HG02943 (cell line): ENCODE results near the gene SART3.
"Not testable (repeated sequence)": the region's sequence is repeated elsewhere in the genome, so short reads cannot be mapped to it uniquely, and the experiment has no call there.

Experiments
- ATAC-seq: cut with Tn5 transposase; IDR thresholded peaks from one replicate; pipeline ENCODE4 v1.9.1; 2021; ENCODE audit warnings: mild to moderate bottlenecking, low read depth, moderate library complexity; ENCODE audit not compliant: unreplicated experiment

Gene SART3

DNA sequence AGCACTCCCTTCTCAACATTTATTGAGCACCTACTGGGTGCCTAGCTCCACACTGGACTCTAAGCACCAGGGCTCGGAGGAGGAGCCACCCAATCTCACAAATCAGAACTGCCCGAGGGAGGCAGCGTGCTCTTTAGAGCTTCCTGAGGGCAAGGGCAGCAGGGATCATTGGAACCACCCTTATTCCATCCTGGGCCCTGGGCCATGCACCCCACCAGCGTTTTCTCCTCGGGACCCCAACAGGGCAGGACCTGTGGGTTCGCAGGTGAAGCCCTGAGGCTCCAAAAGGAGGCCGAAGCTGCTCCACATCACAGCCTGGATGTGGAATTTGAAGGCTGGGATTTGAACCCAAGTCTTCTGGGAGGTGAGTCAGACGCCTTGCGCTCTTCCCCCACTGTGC, 21.5 kb upstream of the SART3 start:
- ATAC-seq, result no peak

DNA sequence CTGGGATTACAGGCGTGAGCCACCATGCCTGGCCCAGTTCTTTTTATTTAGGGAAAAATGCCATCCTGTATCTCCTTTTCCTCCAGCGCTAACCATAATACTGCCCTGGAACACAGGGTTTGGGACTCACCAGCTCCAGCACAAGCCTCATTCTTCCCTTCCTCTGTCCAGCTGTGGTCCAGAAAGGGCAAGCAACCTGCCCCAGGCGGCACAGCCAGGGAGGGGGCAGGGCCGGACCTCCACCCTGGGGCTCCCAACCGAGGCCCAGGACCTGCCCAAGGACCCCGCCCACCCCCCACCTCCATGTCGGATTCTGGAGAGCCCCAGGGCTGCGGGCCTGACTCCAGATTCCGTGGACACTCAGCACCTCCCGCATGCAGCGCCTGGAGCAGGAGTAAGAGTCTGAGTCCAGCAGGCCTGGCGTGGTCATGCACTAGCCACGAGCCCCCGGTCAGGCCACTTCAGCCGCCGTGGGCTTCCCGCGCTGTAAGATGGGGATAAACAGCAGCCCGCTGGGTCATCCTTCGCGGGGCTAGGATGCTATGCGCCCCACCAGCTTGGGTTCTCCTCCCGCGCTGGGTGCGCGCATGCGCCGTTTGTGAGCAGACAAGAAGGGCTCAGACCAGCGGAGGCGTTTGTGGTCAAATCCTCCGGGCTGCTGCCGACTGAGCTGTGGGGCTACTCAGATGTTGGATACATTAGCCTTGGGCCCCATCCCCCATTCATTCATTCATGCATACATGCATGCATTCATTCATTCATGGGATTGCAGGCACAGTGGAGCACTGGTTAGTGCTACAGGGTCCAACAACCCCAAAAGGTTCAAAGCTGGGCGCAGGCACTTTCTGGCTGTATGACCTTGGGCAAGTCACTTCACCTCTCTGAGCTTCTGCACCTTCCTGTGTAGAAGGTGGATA, 20.6 kb upstream of the SART3 start:
- no peak for ATAC-seq

DNA sequence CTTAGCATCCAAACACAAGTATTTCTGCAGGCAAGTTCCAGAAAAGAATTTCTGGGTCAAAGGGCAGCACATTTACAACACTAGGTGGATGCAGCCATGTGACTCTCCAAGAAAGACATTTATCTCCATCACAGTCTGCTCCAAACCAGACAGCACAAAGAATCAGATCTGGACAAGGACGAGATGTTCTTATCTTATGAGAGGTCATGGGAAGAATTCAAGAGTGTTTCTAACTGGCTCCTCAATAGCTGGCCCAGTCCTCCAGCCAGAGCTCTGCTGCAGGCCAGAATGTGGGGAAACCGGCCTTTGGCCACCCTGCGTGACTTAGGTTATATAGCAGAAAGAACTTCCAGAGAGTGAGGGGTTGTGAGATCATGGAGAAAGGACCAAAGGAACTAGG, 19.6 kb upstream of the SART3 start:
- ATAC-seq, result no peak

DNA sequence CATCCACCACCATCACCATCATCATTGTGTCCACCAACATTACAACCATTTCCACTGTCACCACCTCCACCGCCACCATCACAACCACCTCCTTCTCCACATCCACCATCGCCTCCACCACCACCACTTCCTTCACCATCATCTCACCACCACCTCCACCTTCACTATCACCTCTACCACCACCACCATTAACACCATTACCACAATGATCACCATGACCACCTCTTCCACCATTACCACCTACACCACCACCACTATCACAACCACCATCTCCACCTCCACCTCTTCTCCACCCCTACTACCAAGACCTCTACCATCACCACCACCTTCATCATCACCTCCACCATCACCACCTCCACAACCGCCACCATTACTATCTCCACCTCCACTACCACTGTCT, 17.8 kb upstream of the SART3 start:
- no peak for ATAC-seq

DNA sequence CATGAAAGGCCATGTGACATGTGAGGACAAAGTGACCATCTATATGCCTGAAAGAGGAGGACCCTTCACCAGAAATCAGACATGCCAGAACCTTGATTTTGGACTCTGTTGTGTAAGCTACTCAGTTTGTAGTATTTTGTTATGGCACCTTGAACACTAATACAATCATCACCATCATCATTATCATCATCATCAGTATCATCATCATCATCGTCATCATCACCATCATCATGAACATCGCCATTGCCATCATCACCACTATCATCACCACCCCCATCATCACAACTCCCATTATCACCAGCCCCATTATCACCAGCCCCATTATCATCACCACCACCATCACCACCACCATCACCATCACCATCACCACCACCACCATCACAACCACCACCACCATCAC, 17.3 kb upstream of the SART3 start:
- no peak for ATAC-seq

DNA sequence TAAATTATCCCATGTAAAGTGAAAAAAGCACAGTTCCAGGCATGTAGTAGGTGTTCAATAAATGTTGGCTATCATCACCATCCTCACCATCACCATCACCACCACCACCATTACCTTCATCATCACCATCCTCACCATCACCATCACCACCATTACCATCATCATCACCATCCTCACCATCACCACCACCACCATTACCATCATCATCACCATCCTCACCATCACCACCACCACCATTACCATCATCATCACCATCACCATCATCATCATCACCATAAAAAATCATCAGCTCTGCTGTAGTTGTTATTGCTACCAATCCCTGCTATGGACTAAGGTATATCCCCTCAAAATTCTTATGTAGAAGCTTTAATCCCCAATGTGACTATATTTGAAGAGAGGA, 16.5 kb upstream of the SART3 start:
- no peak for ATAC-seq

DNA sequence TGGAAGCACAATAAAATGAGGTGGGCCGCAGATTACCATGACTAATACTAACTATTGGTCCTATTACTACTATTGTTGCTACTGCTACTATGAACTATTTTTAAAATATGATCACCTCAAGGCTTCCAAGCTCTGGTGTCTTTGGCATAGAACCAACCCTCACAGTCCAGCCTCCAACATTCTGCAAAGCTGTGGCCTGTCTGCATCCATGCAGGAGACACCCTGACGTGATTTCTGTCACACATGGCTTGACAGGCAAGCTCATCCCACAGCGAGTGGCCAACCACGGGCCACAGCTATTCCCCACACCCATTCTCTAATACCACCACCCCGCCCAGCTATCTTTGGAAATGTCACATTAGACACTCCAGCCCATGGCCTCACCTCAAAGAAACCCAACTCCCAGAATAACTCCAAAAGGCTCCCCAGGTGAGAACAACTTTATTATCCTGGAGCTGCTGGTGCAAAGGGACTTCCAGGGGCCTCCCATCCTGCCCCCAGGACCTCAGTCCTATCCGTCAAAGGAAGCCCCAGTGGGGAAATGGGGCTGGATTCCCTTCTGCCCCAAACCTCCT, 15.8 kb upstream of the SART3 start:
- no peak for ATAC-seq

DNA sequence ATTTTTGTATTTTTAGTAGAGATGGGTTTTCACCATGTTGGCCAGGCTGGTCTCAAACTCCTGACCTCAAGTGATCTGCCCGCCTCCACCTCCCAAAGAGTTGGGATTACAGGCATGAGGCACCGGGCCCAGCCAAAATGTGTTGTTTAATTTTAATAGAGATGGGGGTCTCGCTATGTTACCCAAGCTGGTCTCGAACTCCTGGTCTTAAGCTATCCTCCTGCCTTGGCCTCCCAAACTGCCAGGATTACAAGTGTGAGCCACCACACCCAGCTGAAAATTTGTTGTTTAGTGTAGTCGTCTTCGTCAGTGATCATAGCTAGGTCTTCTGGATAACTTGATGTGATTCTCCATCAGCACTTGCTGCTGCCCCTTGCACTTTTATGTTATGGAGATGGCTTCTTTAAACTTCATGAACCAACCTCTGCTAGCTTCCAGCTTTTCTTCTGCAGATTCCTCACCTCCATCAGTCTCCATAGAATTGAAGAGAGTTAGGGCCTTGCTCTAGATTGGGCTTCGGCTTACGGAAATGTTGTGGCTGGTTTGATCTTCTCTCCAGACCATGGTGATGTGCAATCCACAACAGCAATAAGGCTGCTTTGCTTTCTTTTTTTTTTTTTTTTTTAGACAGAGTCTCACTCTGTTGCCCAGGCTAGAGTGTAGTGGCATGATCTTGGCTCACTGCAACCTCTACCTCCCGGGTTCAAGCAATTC, 14.4 kb upstream of the SART3 start:
- no peak for ATAC-seq

DNA sequence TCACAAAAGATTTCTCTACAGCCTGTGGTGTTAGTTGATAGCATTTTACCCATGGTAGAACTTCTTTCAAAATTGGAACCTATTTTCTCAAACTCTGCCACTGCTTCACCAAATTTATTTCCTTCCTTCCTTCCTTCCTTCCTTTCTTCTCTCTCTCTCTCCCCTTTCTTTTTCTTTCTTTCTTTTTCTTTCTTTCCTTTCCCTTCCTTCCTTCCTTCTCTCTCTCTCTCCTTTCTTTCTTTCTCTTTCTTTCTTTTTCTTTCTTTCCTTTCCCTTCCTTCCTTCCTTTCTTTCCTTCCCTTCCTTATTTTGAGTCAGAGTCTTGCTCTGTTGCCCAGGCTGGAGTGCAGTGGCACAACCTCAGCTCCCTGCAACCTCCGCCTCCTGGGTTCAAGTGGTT, 13.3 kb upstream of the SART3 start:
- not testable (repeated sequence) for ATAC-seq

DNA sequence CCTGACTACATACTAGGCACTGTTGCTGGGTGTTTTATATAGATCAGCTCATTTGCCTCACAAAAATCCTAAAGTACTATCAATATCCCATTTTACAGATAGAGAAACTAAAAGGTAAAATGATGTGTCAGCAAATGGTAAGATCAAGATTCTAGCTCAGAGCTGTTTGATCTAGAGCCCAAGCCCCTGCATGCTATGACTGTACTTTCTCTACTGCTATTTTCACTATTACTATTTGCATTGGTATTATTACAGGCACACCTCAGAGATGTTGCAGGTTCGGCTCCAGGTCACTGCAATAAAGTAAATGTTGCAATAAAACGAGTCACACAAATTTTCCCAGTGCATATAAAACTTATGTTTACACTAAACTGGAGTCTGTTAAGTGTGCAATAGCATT, 12.3 kb upstream of the SART3 start:
- ATAC-seq, result no peak

DNA sequence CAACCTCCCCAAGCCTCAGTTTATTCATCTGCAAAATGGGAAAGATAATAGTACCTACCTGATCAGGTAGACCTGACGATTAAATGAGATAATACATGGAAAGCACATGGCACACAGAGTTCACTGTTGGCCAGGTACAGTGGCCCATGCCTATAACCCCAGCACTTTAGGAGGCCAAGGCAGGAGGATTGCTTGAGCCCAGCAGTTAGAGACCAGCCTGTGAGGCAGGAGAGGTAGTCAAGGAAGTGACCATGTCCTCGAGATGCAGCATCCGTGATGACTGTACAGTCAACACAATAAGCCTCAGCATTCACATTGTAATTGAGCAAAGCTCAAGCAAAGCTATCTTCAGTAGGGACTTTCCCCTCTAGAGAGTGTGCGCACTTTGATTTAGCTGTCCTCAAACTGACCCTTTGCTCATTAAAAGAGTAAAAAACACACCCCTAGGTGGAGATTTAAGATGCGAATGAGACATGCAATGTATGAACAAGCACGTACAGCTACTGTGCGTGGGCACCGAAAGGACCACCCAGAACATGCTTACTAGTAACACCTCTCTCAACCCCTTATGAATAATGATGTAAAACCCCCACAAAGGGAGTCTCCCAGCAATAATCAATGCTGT, 11.3 kb upstream of the SART3 start:
- no peak for ATAC-seq

DNA sequence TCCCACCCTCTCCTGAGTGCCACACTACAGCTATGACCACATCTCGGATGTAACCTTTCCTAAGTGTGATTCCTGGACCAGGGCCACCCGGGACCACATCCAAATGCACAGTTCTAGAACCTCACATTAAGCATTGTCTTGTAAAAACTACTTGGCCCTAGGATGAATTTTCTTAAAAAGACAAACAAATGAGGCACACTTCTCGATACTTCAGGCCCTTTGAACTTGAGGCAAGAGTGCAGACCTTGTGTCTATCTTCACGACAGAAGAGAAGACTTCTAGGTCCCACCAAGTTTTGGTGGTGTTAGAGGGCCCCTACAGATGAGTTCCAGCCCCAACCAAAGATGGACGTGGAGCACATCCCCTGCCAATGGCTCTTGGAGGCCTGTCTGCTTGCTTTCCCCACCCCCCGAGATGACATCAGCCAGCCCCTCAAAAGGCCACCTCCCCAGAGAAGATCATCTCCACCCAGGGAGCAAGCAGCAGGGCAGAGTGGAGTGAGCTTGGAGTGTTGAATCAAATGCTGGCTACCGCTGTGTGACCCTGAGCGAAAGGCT, 10.7 kb upstream of the SART3 start:
- ATAC-seq, result no peak

DNA sequence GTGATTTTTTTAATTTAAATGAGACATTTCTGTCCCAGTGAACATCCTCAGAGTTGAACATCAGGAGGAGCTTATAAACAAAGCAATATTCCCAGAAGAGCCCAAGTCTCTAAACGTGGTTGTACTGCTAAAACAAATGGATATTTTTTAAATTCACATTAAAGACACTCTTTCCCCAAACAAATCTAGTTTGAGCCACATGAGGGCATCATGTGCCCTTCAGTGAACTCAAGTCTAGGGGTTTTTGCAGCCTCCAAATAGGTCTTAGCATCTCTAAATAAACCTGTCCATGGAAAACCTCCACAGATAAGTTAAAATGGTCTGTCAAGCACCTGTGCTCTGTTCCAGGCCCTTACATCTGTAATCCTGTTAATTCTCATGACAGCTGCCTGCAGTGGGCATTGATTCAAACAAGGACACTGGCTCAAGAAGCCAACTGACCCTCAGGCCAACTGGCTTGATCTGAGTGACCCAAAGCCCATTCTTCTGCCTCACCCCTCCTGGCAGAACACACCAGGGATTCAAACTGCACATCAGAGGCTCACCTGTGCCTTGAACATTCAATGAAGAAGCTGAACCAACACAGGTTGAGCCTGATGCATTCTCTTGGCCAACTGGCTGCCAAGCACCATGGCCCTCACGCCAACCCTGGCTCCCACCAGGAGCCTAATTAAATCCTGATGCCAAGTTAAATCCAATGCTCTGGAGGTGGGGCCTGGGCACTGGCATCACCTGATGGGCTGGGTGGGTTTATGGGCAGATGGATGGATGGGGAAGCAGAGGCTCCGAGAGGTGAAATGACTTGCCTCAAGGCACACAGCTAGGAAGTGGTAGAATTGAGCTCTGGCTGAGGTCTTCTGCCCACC, 10.0 kb upstream of the SART3 start:
- no peak for ATAC-seq

DNA sequence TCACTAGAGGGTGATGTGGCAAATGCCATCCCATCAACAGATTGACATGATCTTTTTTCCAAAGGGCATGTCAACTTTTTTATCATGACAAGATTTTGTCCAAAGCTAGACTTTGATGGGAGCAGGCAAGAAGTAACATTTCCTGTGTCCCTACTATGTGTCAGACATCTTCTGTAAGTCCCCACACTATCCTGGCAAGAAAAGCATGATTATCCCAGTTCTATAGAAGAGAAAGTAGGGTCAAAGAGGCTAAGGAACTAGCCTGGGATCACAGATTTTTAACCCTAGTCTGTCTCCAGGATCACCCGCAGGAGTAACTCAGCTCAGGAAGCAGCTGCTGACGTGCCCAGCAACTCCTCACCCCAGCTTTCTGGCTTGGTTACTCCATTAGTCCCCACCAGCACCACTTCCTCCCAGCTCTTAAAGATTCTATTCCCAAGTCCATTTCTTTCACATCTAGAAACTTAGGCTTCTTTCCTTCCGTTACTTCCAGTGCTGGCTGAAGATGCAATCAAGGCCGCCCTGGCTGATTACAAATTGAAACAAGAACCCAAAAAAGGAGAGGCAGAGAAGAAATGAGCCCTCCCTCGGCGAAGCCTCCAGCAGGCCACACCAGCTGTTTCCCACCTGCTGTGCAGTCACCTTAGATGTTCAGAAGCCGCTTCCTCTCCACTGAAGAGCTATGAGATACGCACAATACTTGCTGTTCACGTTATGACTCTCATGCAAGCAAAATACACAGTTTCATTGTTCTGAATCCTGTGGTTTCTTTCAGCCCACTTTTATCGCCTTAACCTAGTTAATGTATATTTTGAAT, 7.6 kb upstream of the SART3 start:
- ATAC-seq, result peak; percentile 77

DNA sequence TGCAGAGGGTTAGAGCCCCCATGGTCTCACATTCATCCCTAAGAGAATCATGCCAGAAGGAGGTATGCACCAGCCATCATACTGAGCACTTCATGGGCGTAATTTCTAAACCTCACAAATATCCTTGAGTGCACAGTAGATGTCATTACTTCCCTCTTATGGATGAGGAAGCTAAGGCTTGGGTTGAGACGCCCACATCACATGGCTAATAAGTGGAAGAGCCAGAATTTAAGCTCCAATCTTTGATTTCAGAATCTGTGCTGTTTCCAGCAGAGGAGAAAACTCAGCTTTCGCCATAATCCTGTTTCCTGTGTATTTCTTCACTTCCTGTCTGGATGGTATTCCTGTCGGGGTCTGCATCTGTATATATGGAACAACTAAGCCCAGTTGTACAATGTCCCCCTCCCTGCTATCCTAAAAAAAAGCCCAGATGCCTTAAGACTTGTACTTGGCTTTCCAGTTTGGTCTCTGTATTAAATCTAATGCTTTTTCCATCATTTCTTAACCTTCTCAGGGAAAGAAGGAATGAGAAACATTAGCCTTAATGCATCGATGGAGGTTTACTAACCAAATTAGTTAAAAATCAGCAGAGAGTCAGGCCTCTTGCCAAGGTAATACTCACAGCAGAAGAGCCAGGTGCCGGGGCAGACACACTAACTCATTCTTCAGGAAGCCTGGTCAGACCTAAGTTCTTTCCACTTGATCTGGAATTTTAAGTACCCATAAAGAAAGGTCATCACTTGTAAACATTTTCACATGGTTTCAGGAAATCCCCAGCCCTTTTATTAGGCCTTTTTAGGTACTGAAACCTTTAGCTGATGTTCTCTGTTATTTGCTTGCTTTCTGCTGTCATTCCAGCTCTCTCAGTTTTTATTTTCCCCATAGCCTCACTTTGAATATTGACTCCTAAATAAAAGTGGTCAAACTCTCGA, 6.7 kb upstream of the SART3 start:
- ATAC-seq, result no peak

DNA sequence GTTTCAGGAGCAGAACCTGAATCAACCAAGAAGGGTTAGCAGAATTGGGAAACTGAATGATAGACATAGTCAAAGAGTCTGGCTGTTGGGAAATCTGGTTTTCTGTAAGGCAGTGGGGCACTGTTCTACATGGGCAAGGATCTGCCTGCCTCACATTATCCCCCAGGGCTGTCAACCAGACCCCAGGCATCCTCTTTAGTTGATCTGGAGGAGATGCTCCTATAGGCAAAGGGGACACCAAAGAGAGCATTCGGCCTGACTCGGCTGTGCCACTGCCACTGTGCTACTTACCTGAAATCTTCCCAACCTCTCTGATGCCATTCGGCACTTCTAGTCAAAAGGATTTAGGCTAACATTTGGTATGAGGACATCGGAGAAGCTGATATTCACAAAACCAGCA, 5.5 kb upstream of the SART3 start:
- no peak for ATAC-seq

DNA sequence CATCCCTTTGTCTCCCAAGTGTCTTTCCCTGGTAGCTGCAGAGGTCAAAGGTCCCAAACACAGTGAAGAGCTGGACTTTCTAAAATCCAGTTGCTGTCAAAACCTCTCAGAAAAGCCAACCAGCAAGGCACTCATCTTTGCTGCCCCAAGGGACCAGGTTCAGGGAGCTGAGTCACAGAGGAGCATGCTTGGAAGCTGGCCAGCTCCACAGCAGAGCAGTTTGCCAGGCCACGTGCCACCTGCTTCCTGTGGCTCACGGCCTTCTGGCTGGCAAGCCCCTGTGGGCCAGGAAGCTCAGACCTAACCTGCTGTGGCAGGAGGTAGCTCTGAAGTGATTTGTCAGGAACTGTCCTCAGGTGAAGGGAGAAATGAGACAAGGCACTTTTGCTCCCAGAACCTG, 5.0 kb upstream of the SART3 start:
- no peak for ATAC-seq

DNA sequence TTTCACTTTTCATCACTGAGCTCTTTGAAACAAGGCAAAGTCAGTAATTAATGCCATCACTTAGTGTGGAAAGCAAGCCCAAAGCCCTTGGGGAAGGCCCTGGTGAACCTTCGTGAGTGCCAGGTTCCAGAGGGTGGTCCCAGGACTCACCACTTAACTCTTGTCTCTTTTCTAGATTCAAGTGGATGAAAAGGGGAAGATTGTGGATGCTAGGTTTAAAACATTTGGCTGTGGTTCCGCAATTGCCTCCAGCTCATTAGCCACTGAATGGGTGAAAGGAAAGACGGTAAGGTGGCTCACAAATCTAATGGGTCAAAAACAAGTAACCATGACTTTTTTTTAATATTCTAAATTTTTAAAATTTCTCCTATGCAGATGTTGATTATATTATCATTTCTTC, 4.2 kb upstream of the SART3 start:
- no peak for ATAC-seq
